ENCODE data around the gene HSPA9.

Gene HSPA9

DNA sequence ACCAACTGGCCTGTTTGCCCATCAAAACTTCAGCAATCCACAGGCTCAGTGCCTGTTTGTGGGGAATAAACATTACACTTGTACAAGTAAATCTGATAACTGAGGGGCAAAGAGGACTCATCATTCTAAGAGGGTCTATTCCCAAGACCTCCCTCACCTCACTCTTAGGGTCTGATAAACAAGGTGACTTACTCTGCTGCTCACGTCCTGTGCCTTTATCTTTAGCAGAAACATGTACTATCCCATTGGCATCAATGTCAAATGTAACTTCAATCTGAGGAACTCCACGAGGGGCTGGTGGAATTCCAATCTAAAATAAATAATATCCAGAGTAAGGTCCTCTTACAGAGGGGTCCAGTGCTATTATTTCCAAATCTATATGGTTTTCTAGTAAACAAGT is 17.5 kb downstream of the HSPA9 start:
- no peak for DNase-seq

DNA sequence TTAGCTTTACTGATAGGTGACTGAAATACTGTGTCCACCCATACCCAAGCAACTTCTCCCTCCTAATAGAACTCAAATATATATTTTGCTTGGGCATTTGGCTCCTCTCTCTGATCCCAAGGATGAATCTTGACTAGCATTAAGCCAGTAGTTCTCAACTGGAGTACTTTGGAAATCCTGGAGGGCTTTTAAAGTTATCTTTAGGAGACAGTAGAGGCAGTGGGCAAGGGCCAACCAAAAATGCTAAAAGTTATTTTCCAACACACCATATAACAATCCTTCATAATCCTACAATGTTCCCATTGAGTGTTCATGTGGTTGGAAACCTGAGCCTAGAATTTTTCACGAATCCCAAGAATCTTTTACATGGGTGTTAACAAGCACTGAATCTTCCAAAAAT is 21.1 kb downstream of the HSPA9 start:
- no peak for DNase-seq

DNA sequence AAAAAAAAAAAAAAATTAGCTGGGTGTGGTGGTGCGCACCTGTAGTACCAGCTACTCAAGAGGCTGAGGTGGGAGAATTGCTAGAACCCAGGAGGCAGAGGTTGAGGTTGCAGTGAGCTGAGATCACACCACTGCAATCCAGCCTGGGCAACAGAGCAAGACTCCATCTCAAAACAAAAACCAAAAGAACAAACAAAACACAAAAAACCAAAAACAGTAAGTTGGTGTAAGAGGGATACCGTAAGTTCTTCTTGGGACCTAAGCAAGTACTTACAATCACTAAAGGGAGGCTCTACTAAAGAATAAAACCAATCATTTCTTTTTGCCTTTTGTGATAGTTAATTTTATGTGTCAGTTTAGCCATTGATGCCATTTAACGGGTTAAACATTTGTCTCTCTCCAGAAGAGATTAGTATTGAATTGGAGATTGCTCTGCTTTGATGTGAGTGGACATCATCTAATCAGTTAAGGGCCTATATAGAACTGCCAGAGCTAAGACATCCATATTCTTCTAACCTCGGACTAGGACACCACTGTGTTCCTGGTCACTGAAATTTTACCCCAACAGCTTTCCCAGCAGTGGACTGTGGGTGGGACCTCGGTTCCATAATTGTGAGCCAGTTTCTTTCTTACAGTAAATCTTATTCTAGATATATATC is 21.6 kb downstream of the HSPA9 start:
- no peak for DNase-seq

DNA sequence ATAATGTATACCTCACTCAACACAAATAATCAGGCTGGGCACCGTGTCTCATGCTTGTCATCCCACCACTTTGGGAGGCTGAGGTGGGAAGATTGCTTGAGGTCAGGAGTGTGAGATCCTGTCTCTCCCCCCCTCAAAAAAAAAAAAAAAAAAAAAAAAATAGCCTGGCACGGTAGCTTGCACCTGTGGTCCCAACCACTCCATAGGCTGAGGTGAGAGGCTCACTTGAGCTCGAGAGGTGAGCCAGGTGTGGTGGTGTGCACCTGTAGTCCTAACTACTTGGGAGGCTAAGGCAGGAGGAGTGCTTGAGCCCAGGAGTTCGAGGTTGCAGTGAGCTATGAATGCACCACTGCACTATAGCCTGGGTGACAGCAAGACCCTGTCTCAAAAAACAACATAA is 22.5 kb downstream of the HSPA9 start:
- no peak for DNase-seq

DNA sequence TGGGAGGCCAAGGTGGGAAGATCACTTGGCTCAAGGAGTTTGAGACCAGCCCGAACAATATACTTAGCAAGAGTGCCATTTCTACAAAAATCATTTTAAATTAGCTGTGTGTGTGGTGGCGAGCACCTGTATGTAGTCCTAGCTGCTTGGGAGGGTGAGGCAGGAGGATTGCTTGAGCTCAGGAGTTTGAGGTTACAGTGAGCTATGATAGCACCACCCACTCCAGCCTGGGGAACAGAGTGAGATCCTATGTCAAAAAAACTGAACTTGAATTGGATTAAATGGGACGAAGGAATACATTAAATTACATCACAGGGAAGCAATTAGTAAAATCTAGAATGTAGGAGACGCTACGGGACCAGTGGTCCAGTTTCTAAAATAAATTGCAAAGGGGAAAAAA is 25.8 kb downstream of the HSPA9 start:
- DNase-seq: no peak

DNA sequence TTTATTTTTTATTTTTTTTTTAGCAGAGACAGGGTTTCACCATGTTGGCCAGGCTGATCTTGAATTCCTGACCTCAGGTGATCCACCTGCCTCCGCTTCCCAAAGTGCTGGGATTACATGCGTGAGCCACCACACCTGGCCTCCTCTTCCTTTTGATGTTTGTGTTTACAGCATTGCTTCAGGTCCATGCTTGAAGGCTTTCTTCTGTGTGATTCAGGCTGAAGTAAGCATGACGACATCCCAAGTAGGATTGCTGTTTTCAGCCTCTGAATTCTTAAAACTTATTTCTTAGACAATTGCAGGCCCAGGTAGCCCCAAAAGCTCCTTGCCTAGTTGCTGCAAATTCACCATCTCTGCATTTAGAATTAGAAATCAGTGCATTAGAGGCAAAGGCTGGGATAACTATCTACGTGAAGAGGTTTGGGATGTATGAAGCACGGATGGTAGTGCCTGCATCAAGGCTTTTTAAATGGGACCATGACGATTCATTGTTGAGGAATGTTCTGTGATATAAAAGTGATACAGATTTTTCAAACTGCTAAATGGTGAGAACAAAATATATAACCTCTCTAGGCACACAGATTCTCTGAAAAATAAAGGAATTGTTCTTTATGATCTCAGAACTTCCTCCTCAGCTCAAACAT is 29.2 kb downstream of the HSPA9 start:
- no peak for DNase-seq

DNA sequence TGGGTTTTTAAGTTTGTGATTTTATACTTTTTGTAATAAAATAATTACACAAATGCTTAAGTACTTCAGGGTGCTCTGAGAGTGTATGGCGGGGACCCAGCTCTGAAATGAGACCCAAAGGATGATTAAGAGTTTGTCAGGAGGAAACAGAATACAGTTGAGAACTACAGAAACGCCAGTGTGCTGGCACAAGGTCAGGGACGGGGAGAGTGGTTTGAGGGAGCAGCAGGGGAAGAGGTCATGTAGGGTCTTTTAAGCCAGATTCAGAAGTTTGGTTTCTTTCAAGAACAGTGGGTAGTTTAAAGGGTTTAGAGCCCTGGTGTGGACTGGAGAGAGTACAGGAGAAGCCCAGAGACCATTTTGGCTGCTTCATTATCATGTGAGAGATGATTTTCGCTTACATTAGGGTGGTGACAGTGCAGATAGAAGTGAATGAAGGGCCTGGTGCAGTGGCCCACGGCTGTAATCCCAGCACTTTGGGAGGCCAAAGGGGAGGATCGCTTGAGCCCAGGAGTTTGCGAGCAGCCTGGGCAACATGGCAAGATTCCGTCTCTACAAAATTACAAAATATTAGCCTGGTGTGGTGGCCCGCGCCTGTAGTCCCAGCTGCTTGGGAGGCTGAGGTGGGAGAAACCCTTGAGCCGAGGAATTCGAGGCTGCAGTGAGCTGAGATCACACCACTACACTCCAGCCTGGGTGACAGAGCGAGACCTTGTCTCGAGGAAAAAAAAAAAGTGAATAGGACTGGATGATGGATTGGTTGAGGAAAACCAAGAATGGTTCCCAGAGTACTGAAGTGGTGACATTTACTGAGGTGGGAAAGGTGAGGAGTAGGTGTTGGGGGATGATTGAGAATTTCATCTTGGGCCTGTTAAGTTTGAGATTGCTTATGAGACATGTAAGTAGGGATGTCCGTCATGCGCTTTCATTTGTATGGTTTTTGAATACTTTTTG is 30.7 kb downstream of the HSPA9 start:
- no peak for DNase-seq

DNA sequence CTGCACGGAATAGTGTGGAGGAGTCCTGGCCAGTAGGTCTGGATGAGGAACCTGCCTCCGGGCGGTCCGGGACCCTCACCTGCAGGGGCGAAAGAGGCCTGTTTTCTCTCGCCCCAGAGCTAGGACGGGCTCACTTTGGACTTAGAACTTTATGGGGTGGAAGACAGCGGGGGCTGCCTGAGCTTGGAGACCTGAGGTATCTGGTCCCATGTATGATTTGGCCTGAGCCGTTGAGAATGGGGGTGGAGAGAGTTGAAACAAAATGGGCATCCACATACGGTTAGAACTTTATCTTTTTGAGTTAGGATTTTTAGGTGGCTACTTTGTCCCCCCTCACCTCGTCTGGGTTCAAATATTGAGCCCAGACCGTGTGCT is 31.5 kb downstream of the HSPA9 start:
- no peak for DNase-seq

DNA sequence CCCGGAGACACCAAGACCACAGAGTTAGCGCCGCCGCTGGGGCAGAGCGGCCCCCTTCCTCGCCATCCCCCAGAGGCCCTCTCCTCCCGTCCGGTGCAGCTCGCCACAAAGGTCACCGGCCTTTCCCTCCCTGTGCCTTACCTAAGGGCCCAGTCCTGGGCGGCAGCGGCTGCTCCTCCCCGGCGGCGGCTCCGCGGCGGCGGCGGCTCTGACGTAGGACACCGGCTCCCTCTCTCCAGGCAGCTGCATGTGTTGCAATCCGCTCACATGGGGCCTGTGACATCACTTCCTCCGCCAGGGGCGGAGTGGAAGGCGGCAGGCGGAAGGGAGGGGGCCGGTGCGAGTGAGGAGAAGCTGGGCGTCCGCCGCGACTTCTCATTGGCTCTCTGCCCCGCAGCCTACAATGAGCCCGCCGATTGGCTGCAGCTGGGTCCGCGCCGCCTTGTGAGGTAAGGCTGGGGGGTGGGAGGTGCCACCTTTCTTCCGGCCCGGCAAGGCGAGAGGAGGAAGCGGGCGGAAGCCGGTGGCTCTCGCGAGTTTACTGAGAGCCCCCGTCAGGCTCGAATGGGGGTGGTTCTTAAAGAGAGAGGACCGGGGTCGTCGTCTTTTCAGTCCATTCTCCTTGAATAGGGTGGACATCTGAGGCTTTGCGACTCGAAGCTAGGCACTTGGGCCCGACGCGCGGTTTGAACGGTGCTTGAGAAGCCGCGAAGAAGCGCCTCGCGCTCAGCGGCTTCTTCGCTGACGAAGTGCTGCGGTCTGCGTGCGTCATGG is 32.1 kb downstream of the HSPA9 start, which contains the start of gene ETF1:
Gene ETF1, minus strand, starts transcription at position 281 of the 774 bp plus-strand sequence. CDS start 318 bp downstream, outside the sequence.
- DNase-seq: peak; percentile 93

DNA sequence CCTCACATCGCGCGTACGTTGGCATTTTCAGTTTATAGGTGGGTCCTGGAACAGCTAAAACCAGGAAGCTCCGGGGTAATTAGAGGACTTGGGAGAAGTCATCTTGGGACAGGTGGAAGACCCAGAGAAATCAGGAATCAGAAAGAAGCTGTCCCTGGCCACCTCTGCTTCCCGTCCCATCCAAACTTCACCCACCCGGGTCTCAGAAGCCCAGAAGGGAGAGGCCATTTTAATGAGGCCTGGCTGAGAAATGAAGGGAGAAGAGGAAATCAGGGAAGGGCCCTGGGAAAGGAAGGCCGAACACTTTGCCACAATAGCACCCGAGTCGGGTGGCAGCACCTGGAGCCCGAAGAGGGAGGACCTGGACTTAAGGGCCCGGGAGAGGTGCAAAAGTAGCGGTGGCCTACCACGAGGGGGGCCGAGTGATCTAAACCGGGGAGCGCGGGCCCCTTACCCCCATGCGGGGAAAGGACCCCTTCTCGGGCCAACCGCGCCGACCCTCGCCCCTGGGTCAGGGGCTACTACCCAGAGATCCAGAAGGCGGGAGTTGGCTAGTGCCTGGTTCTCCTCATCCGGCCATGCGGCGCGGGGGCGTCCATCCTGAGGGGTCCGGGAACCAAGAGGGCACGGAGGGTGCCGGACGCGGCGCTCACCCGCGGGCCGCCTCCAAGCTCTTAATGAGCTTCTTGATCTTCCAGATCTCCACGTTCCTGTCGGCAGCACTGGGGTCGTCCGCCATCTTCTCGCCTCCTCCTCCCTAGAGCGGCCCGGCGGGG is 32.8 kb downstream of the HSPA9 start:
- DNase-seq: no peak

DNA sequence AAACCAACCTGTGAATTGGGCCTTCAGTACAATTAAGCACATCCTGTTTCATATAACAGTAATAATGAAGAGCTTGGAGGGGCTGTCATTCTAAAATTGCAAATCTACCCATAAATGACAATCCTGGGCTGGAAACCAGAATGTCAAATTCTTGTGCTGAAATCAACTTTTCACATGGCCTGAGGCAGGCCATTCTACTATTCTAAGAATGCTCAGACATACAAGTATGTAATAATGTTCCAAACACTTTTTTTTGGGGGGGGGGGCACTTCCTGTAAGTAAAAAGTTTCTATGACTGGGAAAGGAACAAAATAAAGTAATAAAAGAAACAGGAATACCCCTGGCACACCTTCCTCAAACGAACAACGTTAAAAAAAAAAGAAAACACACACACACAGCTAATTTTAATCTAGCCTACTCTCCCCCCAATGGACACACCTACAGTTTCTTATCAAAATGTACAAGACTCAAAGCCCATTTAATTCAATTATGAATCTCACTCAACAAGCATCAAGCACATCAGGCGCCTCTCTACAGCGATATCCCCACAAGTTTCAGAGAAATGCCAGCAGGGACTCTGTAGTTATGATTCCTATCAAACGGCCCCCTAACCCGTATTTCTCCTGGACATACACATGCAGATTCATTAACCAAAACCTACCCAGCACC is 33.6 kb downstream of the HSPA9 start:
- DNase-seq: no peak

DNA sequence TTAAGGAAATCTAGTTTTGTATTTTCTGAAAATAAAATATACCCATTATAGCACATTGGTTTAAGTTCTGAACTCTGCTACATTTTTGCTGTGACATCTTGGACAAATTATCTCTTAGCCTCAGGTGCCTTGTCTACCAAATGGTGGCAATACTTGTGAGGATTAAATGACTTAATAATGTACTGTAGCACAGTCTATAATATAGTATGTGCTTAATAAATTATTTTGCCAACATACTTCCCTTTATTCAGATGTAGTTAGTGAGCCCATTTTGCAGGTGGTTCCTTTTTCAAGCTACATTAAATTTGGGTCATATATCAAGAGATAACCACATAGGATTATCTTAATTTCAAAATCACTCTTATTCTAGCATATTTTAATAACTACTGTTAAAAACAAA is 35.4 kb downstream of the HSPA9 start:
- no peak for DNase-seq

DNA sequence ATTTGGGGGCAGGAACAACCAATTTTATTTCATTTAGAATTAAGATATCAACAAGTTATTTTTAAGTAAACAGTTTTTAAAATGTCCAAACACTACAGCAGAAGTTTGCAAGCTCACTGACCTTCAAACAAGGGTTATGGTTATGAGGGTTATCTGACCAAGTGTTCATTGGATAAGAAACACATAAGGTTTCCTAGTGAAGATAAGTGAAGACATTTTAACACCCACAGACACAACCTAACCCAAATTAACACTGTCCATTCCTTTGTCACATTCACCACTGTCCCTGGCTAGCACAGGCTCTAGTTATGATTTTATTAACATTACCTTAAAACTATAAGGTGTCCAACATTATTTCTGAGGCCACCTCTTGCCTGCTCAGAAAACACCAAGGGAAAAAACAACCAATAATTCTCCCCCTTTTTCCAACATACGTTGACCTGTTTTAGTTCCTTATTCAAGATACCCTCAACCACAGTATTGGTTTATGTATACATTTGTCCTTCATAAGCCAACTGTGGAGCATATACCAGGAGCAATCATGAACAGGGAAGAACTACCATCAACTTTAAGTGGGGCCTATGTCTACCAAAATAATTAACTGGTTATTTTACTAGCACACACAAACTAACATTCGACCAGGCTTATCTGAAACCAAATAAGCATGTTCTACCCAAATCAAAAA is 36.1 kb downstream of the HSPA9 start:
- DNase-seq: no peak

DNA sequence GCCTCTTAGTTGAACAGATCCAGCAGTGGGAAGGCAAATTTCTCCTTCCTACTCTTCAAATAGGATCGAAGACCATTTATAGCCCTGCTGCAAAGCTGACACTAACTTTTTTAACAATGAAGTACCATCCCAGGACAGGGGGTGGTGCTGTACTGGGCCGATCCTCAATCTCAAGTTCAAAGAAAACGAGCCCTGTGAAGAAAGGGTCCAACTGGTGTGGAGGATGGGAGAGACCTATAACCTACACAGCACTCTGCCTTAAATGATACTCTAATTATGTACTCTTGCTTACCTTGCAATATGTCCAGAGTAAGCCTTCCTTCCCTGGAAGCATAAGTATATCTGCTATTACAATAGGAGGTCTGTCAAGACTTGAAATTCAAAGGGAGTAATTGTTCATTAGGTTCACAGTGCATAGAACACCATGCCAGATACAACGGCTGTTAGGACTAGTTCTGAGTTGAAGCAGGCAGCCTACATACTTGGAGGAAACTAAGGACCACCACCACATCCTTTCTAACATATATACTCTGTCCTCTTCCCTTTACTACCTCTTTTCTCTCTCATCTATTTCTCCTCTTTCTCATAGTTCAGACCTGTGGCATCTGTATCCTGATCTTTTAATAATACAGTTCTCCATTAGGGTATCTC is 38.4 kb downstream of the HSPA9 start:
- peak; percentile 44 for DNase-seq

DNA sequence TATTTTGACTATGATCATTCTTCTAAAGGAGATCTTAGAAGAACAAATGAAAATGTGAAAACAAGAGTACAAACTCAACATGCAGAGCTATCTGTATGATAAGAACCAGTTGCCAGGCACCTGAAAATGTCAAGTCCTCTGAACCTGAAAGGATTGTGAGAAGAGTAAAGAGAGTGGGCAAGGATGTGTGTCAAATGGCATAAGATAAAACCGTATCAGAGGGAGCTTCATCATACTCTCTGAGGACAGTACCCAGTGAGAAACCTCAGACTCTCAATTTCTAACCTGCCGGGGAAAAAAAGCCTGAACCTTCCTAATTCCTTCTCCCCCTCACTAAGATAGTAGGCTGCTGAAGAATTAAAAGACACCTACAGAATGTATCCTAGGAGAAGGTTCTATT is 39.0 kb downstream of the HSPA9 start:
- no peak for DNase-seq

DNA sequence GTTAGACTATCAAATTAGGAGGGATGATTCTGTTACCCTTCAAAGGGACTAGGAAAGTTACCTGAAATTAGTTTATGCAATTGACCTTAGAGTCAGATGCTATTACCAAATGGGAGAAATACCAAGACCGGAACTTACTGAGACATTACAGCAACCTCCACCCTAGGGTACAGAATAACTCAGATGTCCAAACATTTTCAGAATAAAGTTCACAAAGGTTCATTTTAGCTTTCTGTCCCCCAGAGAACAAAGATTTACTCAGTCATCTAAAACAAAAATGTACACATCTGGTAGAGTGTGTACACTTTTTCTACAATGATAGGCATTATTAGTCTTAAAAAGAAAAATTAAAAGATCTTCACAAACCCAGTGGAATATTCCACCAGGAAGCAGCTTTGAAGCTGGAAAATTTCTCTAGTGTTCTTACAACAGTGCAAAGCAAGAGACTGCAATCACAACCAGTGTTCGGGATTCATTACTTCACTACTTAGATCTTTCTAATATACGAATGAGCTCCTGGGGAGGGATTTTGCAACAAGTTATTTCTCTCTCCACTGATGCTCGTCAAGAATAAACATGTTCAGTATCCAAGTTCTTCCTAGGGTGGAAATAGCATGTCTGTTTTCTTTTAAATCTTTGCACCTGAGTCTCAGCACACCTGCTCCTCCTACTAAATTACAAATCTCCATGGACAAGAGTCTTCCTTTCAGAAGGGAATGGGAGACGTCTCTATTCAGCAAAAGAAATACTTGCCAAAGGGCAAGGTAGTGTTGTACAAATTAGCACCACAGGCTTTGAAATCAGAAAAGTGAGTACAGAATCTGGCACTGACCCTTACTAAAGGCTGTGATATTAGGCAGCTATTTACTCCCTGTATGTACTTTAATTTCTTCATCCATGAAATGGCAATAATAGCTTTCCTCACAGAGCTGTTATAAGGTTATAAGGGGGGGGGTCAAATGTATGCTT is 40.9 kb downstream of the HSPA9 start:
- peak; percentile 17 for DNase-seq

DNA sequence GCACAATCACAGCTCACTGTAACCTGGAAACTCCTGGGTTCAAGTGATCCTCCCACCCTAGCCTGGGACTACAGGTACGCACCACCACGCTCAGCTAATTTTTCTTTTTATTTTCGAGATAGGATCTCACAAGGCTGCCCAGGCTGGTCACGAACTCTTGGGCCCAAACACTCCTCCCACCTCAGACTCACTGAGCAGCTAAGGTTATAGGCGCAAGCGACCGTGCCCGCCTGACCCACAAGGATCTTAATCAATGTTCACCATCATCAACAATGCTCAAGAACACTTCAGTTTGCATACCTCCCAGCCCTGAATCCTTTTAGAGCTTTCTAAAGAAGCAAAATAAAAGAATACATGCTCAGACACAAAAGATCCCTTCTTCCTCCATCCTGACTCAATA is 45.4 kb downstream of the HSPA9 start:
- no peak for DNase-seq

DNA sequence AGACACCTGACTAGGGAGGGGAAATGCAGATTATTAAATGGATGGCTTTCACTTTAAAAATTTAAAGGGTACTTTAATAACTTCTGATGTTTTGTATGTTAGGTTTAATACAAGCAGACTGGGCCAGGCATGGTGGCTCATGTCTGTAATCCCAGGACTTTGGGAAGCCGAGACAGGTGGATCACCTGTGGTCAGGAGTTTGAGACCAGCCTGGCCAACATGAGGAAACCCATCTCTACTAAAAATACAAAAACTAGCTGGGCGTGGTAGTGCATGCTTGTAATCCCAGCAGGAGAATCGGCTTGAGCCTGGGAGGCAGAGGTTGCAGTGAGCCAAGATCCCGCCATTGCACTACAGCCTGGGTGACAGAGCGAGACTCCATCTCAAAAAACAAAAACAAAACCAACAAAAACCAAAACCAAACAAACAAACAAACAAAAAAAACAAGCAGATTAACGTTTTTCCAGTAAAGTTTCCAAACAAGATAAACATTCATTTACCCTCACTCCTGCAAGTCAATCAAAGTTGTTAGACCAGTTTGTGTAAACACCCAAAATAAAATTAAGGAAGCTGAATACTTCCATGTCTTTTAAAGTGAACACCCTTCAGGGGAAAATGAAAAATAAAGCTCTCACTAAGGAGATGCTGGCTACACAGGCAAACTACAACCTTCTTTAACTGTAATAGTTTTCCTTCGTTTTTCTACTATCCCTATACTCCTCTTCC is 46.3 kb downstream of the HSPA9 start:
- DNase-seq: no peak

Data from NCI-H2227 treated with DMSO at 0.1 percent for 48 hours (cell line).